Adipose tissue (tissue), 3 donors: ENCODE measurements around the gene CDH4. TPM values are rescaled to one million over a fixed set of nuclear protein-coding genes. Genes with fewer than 3 reads are reported as not detected.

Experiments used
- H3K27ac ChIP-seq: one replicate; pipeline ENCODE4 v1.5.1; 2013; ENCODE audit warnings: low read depth, low read length
- WGBS, 3 donors: extraction: QIAGEN DNeasy Blood & Tissue Kit; methylation state at CpG; one replicate each; pipeline ENCODE4 v1.1.7; 2013; 5-methylcytosine and 5-hydroxymethylcytosine counted together
- polyA plus RNA-seq, 3 donors: library from polyadenylated mRNA; stranded (reverse); fragments of 200-250 nt; gene quantifications; one replicate each; pipeline ENCODE4 v1.2.3, GENCODE V29; 2013
- donor health status: healthy with polysubstance abuse.
- donor health status: Bipolar disorder and iron deficiency.
- donor health status: healthy.

Gene CDH4
- polyA plus RNA-seq, 3 donors, result 0.04 to 0.11 (median 0.05) TPM

DNA sequence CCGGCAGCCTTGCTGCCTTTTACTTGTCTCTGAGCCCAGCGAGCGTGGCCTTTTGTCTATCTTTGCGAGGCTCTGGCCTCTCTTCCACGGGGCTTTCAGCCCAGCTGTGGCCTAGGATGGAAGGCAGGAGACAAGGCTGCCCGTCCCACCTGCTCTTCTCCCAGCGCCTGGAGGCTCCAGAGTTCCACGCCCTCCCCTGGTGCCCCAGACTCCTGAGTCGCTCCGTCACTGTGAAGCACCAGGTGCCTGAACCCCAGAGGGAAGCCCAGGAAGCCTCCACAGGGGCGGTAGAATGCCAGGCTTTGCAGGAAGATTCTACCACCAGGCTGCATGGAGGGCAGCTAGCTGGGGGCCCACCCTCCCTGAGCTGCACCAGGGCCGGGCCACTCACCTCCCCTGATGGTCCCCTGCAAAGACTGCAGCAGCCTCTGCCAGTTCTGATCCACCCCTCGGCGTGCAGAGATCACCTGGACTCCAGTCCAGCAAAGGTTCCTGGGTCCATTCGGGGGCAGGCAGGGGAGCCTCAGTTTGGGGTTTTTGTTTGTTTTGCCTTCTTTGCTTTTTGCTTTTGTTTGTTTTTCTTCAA is 384.6 kb downstream of the CDH4 start:
- no peak overlapping the region for H3K27ac ChIP-seq
- WGBS, 3 donors, result 48 to 80% (median 72%) methylated on average over 15 of the region's 15 CpGs

DNA sequence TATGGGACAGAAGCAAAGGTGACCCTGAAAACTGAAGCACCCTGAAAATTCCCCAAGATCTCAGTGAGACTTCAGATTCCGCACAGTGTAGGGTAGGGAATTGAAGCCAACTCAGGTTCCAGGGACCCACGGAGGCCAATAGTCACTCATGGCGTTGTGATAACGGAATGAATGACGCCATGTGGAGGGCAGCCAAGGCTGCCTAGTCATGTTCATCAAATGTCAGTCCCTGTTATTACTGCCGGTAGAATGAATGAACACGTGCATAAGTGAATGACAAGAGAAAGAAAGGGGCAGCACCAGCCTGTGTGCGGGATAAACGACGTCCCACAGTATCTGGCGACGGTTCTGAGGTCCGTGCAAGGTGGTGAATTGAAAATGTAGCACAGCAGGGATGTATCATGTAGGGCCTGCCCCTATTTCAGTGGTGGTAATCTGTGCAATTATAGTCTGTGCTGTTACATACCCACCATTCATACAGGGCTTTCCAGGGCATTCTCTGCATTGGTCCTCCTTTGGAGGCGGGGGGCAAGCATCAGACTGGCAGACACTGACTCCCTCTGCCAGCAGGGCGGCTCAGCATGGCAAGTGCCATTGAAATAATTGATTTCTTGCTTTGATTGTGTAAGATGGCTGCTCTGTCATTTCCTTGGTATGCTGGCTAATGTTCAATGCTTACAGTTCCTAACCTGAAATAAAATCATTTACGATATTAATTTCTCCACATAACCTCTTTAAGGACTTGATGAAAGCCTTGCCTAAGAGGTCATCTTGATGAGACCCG is 386.9 kb downstream of the CDH4 start:
- no peak overlapping the region for H3K27ac ChIP-seq

DNA sequence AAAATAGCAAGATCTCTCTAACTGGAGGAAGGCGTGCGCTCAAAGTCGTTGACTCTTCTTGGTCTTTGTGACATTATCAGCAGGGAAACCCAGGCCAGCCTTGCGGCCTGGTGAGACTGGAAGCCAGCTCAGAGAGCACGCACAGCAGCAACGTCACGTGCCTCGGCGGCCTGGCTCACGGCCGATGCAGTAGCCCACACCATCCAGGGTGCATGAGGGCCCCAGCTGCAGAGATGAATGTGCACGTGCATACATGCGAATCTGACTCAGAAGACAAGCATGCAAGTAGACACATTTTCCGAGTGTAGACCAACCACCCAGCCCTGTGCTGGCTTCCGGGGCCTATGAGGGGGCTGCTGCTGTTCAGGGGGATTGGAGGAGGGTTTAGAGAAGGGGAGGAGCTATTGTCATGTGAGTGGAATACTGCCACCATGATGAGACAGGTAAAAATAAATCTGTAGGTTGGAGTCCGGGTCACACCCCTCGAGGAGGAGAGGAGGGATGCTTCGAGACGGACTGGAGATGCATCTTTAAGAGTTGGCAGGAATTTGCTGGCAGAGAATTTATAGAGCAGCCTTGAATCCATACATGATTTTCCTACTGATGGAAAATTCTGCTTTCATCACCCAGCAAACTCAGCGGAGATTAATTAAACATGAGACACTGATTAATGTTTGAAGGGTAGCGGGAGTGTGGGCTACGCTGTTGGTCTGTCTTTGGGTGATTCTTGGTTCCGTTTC is 388.2 kb downstream of the CDH4 start:
- H3K27ac ChIP-seq, result no peak overlapping the region
- 73 to 85% (median 80%) methylated on average over 23 of the region's 23 CpGs for WGBS, 3 donors

More for the DNA sequence above, 386.9 kb downstream of the CDH4 start:
- 73 to 88% (median 84%) methylated on average over 17 of the region's 17 CpGs for WGBS, 3 donors

DNA sequence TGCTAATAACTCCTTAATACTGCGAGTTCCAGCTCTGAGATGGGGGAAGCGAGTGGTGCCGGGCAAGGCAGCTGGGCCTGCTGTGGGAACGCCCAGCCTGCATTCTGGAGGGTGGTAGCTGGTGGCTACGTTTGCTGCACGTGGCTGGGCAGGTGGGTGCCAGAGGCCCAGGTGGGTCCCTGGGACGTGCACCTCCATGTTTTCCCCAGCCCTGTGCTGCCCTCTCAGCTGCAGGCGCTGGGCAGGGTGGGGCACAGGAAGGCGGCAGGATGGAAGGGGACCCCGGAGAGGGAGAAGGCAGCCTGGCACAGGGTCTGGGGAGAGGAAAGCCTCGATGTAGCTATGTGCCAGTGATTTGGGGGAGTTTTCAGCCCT is 388.8 kb downstream of the CDH4 start:
- no peak overlapping the region for H3K27ac ChIP-seq
- 70 to 73% (median 70%) methylated on average over 11 of the region's 11 CpGs for WGBS, 3 donors

DNA sequence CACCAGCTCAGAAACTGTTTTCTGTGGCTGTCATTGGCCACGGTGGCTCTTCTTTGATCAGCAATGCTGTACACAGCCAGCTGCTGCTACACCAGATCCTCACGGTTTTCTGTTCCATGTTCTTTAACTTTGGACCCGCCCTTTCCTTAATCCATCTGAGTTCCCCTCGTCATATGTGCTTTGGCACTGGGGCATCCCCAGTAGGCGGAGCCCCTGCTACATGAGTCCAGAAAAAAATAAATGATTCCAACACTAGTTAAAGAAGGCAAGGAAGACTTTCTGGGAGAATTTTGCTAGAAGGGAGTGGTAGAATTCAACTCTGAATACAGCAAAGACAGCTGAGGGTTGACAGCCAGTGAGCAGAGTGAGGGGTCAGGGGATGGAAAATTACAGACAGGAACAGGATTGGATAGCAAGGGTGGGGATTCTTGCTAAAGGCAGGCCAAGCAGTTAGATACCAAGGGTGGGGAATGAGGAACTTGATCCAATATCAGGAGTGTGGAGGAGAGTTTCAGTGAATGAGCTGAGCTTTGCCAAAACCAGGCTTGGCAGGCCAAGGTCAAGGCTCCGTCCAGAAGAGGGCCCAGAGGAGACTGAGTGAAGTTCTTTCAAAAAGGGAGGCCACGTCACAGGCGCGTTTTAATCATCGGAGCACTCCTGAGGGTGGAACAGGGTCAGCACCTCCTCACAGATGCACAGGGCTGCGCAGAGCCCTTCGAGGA is 391.8 kb downstream of the CDH4 start:
- WGBS, 3 donors, result 49 to 79% (median 58%) methylated on average over 12 of the region's 12 CpGs
- no peak overlapping the region for H3K27ac ChIP-seq

DNA sequence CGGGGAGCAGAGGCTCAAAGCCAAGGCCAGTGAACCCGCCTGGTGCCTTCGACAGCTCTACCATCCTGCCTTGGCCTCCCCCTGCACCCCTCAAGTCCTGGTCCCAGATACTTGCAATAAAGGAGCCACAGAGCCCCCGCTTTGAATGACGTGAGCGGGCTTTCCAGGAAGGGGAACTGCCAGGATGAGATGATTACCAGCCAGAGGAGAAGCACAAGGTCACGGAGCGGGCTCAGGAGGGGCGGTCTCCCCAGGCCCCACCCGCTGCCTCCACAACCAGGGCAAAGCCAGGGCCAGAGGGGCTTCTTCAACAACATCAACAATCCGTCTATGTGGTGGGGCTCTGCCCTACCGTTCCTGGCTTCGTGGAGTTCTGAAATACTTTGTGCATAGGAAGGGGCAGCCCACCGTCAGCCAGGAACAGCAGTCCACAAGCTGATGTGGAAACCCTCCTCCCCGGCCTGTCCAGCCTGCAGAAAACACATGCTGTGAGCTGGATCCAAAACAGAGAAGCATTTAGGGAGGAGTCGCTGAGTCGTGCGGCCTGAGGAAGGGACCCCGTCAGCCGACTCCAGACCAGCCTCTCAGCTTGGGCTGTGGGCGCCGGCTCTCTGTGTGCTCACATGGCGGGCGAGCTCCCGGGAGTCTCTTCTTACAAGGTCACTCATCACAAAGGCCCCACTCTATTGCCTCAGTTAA is 392.5 kb downstream of the CDH4 start:
- no peak overlapping the region for H3K27ac ChIP-seq
- 45 to 54% (median 54%) methylated on average over 25 of the region's 25 CpGs for WGBS, 3 donors

DNA sequence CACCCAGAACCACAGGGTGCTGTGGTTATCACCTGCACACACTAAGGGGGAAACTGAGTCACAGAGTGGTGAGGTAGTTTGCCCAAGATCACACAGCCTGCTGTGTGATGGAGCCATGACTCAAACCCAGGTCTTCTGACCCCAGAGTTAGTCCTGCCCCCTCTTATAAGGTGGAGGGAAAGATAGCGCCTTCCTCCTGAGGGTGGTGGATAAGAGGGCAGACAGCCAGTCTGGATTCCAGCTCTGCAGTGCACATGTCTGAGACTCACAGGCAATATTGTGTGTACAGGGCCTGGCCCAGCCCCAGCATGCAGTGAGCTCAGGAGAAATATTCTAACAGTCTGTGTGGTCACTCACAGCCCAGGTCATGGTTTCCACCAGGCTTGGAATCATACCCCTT is 393.7 kb downstream of the CDH4 start:
- H3K27ac ChIP-seq, result no peak overlapping the region
- WGBS, 3 donors, result 88 to 96% (median 94%) methylated on average over 1 of the region's 1 CpG

DNA sequence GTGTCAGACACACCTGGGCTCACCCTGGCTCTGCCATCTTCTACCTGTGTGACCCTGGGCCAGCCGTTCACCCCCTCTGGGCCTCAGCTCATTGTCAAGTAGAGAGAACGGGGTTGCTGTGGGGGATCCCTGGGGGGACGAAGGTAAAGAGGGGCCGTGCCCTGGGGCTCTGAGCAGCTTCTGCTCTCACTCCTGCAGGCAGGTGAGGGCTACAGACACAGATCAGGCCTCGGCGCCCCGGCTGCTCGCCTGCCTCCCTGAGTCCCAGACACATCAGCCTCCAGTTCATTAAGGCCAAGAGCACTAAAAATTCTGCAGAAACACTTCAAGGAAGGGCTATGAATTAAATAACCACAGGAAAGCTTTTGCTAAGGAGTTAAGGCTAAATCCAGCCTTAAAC is 394.4 kb downstream of the CDH4 start:
- WGBS, 3 donors, result 87 to 89% (median 89%) methylated on average over 8 of the region's 8 CpGs
- H3K27ac ChIP-seq, result no peak overlapping the region

DNA sequence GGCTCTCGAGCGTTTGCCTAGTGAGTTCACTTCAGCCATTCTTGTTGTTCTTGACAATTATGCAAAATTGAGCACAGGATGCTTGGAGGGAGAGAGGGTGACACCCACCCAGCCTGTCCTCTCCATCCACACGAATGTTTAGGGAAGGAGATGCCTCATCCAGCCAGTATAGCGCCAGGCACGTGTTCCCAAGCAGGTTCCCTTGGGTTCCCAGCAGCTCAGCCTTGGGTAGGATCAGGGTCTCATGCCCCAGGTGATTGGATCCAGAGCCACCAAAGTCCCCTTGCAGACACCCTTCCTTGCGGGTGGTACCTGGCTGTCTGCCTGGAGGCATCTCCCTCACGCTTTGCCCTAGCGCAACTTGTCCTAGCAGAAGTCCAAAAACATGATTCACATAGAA is 394.9 kb downstream of the CDH4 start:
- 67 to 75% (median 72%) methylated on average over 8 of the region's 8 CpGs for WGBS, 3 donors

DNA sequence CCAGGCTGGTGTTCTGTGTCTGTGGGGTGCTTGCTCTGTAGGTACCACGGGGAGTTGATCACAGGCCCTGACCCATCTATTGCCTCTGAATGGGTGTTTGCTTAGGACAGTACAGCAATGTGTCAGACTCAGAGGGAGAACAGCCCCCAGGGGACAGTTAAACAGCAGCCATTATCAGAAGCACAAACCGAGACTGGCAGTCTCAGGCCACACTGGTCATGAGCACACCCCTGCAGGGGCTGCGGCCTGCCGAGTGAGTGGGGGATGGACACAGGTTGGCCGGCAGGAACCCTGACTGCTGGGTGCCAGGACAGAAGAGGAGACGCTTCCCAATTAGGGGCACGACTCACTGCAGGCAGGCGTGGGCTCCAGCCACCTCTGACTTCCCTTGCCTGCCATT is 395.6 kb downstream of the CDH4 start:
- H3K27ac ChIP-seq, result no peak overlapping the region
- 49 to 67% (median 64%) methylated on average over 8 of the region's 8 CpGs for WGBS, 3 donors

More for the DNA sequence above, 394.9 kb downstream of the CDH4 start:
- H3K27ac ChIP-seq, result no peak overlapping the region

DNA sequence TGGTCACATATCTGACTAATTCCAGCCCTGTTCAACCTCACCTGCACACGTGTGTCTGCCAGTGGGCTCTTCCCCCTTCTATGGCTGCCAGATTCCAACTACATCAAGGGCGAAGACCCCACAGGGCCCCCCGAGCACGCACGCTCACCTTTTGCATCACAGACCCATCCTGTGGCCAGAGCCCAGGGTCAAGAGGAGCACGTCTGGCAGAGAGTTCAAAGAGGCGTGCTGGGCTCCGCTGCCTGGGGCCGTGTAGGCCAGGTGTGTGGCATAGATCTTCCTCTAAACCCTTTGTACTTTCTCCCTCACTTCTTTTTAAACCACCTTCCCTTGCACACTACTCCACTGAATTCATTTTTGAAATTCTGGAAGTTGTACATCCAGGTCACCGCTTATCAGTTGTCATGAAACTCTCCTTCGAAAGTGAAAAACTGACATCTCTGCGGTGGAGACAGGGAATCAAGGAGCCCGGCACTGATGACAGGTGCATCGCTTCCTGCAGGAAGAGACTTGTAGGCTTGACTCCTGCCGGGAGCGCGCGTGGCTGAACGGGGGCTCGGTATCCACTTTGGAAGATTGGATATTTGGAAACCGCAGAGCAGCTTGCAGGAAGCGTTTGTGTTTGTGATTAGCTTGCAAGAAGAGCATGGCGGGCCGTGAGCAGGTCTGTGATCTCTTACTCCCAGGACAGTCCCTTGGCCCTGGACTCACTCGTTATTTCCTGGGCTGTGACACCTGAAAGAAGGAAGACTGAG is 397.2 kb downstream of the CDH4 start:
- WGBS, 3 donors, result 73 to 82% (median 77%) methylated on average over 25 of the region's 25 CpGs
- H3K27ac ChIP-seq, result no peak overlapping the region

DNA sequence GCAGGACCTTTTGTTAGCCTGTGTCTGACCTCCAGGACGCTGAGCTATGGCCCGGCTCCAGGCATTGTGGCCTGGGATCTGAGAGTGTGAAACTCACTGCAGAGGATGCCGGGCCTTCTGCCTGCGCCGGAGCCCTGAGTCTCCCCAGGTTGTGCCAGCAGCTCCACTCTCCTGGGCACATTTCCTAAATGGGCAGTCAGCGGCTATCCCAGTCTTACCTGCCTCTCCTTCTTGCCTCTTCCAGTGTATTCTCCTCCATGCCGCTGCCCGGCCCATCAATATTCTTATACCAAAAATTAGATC is 397.8 kb downstream of the CDH4 start:
- no peak overlapping the region for H3K27ac ChIP-seq
- 81 to 88% (median 82%) methylated on average over 8 of the region's 8 CpGs for WGBS, 3 donors

DNA sequence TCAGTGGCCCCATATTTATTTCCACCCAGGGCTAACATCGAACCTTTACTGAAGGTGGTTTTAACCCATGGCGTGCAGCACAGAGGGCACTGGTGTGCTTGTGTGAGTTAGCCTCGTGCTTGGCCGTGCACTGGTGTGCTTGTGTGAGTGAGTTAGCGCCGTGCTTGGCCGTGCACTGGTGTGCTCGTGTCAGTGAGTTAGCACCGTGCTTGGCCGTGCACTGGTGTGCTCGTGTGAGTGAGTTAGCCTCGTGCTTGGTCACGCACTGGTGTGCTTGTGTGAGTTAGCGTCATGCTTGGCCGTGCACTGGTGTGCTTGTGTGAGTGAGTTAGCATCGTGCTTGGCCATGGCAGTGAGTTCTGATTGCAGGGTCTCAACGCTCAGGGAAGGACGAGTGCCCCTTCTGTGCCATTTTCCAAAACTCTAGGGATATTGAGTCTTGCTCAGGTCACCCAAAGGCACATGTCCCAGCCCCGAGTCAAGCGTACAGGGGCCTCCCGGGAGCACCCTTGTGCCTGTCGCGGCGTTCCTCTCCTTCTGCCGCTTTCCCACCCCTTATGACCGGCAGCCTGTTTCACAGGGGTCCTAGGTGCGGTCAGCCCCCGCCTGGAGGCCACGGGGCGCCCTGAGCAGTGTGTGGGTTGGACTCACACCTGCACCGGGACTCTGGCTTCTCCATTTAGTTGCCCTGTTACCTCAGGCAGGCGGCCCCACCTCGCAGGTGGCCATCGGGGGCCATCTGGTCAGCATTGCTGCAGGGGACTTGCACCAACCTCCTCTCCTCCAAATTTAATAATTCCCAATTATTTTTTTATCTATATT is 399.1 kb downstream of the CDH4 start:
- WGBS, 3 donors, result 79 to 89% (median 86%) methylated on average over 33 to 34 of the region's 34 CpGs
- H3K27ac ChIP-seq, result no peak overlapping the region

DNA sequence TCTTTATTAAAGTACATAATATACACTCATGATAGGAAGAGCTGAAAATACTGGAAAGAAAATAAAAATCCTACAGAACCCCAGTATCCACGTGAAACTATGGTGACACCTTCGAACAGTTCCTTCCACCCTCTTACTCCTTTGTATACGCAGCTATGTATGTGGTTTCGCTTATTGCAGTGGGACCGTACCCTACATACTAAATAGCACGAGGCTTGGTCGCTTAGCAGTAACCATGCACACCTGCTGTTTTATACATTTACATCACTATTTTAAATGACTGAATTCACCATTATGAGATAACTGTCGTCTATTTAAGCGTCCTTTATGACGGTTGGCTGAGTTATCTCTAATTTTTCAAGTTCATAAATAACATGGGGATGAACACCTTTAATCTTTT is 400.1 kb downstream of the CDH4 start:
- WGBS, 3 donors, result 89 to 94% (median 93%) methylated on average over 10 of the region's 10 CpGs
- H3K27ac ChIP-seq, result no peak overlapping the region

DNA sequence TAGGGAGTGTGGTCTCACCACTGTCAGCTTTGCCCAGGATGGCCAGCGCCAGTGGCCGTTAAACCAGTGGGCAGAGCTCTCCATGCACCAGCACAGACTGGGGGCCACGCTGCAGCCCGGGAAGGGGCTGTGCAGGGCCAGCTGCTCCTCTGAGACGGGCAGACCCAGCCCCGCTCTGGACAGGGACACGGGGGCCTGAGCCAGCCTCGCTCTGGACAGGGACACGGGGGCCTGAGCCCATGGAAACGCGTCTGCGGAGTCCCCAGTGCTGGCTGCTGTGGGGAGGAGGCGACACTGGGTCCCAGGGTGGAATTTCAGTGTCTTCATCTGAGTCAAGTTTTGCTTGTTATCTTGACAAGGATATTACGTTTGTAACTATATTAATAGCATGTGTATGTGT is 402.7 kb downstream of the CDH4 start:
- WGBS, 3 donors, result 71 to 81% (median 80%) methylated on average over 14 of the region's 14 CpGs
- H3K27ac ChIP-seq, result no peak overlapping the region

DNA sequence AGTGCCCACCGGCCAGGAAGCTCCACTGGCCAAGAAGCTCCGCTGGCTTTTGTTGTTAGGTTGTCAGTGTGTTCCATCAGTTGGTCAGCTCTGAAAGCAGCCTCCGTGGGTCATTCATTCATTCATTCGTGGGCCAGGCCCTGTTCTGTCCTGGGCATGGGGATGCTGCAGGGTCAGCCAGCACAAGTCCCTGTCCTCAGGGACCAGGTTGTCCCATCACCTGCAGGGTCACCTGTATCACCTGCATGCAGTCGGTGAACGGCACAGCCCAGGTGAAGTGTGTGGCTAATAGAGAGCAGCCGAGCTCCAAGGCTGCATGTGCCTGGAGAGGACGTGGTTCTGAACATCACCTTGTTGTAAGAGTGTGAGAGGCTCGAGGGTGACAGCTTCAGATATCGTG is 403.5 kb downstream of the CDH4 start:
- WGBS, 3 donors, result 61 to 73% (median 72%) methylated on average over 10 of the region's 10 CpGs
- H3K27ac ChIP-seq, result no peak overlapping the region

DNA sequence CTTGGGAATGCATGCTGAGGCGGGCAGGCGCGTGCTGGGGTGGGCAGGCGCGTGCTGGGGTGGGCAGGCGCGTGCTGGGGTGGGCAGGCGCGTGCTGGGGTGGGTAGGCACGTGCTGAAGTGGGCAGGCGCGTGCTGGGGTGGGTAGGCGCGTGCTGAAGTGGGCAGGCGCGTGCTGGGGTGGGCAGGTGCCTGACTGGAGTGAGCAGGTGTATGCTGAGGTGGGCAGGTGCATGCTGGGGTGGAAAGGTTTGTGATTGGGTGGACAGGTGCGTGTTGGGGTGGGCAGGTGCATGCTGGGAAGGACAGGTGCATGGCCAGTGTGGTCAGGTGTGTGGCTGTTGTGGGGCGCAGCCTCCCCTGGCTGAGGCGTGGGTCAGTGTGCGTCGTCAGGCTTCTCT is 404.1 kb downstream of the CDH4 start:
- no peak overlapping the region for H3K27ac ChIP-seq
- WGBS, 3 donors, result 74 to 84% (median 77%) methylated on average over 15 to 21 of the region's 21 CpGs
